Glutamatergic neuron (in vitro differentiated cells): Measurements from ENCODE around the gene UBE2L5. TPM values are rescaled to one million over a fixed set of nuclear protein-coding genes. Genes with fewer than 3 reads are reported as not detected.
A peak's percentile ranks its signal among the peaks of the same experiment; 100 is the strongest.

Experiments used
- DNase-seq: peaks from one replicate; pipeline ENCODE4 v3.0.0; 2022
- H3K27ac Mint-ChIP-seq: one replicate; pipeline ENCODE4 v1.8.0; 2020; ENCODE audit warnings: mild to moderate bottlenecking, mixed read lengths, inconsistent platforms; ENCODE audit not compliant: unreplicated experiment
- H3K27me3 Mint-ChIP-seq: one replicate; pipeline ENCODE4 v1.8.0; 2020; ENCODE audit warnings: mild to moderate bottlenecking, moderate library complexity, mixed read lengths, inconsistent platforms; ENCODE audit not compliant: unreplicated experiment
- H3K36me3 Mint-ChIP-seq: one replicate; pipeline ENCODE4 v1.8.0; 2020; ENCODE audit warnings: mild to moderate bottlenecking, mixed read lengths, inconsistent platforms; ENCODE audit not compliant: unreplicated experiment
- H3K4me1 Mint-ChIP-seq: one replicate; pipeline ENCODE4 v1.8.0; 2020; ENCODE audit warnings: mild to moderate bottlenecking, low read depth, mixed read lengths, inconsistent platforms; ENCODE audit not compliant: unreplicated experiment
- H3K4me3 Mint-ChIP-seq: one replicate; pipeline ENCODE4 v1.8.0; 2020; ENCODE audit warnings: mild to moderate bottlenecking, mixed read lengths, inconsistent platforms; ENCODE audit not compliant: unreplicated experiment
- H3K9me3 Mint-ChIP-seq: one replicate; pipeline ENCODE4 v1.8.0; 2020; ENCODE audit warnings: mild to moderate bottlenecking, moderate library complexity, mixed read lengths, inconsistent platforms; ENCODE audit not compliant: unreplicated experiment
- CTCF ChIP-seq: fragments of 200-600 bp; sonication (generic); IDR thresholded peaks from one replicate; pipeline ENCODE4 v1.5.0; 2021; ENCODE audit not compliant: partially characterized antibody, unreplicated experiment
- total RNA-seq: library from RNA; stranded (reverse); fragmentation: NEBNext Ultra II Directional; extraction: Animal tissue kit (Norgen Biotek cat#: 25700); gene quantifications from one replicate; pipeline ENCODE4 v1.2.1, GENCODE V29; 2021; ENCODE audit not compliant: unreplicated experiment

Gene UBE2L5
- total RNA-seq, 1 donor from 2014 or later = not detected

- peaks cover 12% of the 10 kb centered on the region for H3K4me1 Mint-ChIP-seq
- H3K4me3 Mint-ChIP-seq = no peak overlapping the region
- H3K9me3 Mint-ChIP-seq = peaks cover 6% of the 10 kb centered on the region
- H3K27ac Mint-ChIP-seq = no peak overlapping the region
- TF ChIP-seq CTCF = no peak
- H3K36me3 Mint-ChIP-seq = no peaks in the 10 kb centered on the region
- DNase-seq = no peak
- H3K27me3 Mint-ChIP-seq = peaks cover 10% of the 10 kb centered on the region
These were observed 4.1 kb upstream of the UBE2L5 start for GRCh38 chr13:30418075-30418716.

GRCh38 chr13:30418717-30419459 is 3.4 kb upstream of the UBE2L5 start:
- no peak overlapping the region for H3K27ac Mint-ChIP-seq
- no peak for TF ChIP-seq CTCF
- peaks cover 12% of the 10 kb centered on the region for H3K4me1 Mint-ChIP-seq
- peaks cover 10% of the 10 kb centered on the region for H3K27me3 Mint-ChIP-seq
- H3K4me3 Mint-ChIP-seq = no peak overlapping the region
- no peaks in the 10 kb centered on the region for H3K36me3 Mint-ChIP-seq
- no peak for DNase-seq
- peaks cover 6% of the 10 kb centered on the region for H3K9me3 Mint-ChIP-seq

GRCh38 chr13:30421093-30422053 is 920 bp upstream of the UBE2L5 start:
- H3K9me3 Mint-ChIP-seq = peaks cover 6% of the 10 kb centered on the region
- H3K27ac Mint-ChIP-seq = peak overlapping the region; percentile 73
- H3K4me3 Mint-ChIP-seq = peak overlapping the region; percentile 87
- H3K27me3 Mint-ChIP-seq = peaks cover 10% of the 10 kb centered on the region
- H3K4me1 Mint-ChIP-seq = peaks cover 12% of the 10 kb centered on the region
- DNase-seq = peak; percentile 67
- H3K36me3 Mint-ChIP-seq = no peaks in the 10 kb centered on the region
- TF ChIP-seq CTCF = no peak

- no peak overlapping the region for H3K4me3 Mint-ChIP-seq
- H3K27ac Mint-ChIP-seq = no peak overlapping the region
- H3K36me3 Mint-ChIP-seq = no peaks in the 10 kb centered on the region
- peaks cover 9% of the 10 kb centered on the region for H3K4me1 Mint-ChIP-seq
- TF ChIP-seq CTCF = no peak
- peaks cover 10% of the 10 kb centered on the region for H3K27me3 Mint-ChIP-seq
- DNase-seq = no peak
- H3K9me3 Mint-ChIP-seq = peaks cover 6% of the 10 kb centered on the region
These were observed 1.6 kb downstream of the UBE2L5 start for GRCh38 chr13:30423891-30424290.
